ENCODE results near the gene MLLT10. TPM values are rescaled to one million over a fixed set of nuclear protein-coding genes. Genes with fewer than 3 reads are reported as not detected.

MLLT10 gene
- total RNA-seq, 1 experiment from 2014 or later = 45.2 TPM

DNA sequence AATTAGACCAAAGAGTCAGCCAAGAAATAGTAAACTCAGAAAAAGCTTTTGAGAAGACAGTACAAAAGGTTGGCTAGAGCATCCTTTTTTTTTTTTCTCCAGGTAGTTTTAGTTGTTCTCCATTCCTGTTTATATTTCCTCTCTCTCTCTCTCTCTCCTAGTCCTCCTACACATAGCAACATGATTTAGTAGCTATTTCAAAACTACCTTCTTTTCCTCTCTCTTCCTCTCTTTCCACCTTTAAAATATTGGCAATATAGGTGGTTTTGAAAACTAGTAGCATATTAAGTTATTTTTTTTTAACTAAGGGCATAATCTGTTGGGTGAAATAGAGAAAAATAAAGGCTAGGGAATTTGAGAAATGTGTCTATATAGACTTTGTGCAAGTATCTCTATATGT lies 13.5 kb upstream of the MLLT10 start:
- Histone ChIP-seq H3K36me3 (ENCODE audit: control insufficient read depth in 1 of 2, insufficient read depth in 2 of 2, low read length in 2 of 2) (no peaks in the 10 kb centered on the region), H3K9me3 (ENCODE audit: control insufficient read depth in 1 of 2, insufficient read depth in 1 of 2, low read depth in 1 of 2, low read length in 2 of 2) (no peaks in the 10 kb centered on the region), H3K9ac (ENCODE audit: low read length) (no peak overlapping the region), H2AFZ (ENCODE audit: low read depth, low read length, poor library complexity, severe bottlenecking) (no peak overlapping the region), H3K4me3 (replicated peaks in 1 of 2; ENCODE audit: low read depth in 1 of 2, low read length in 2 of 2) (no peak overlapping the region), H3K4me1 (ENCODE audit: control insufficient read depth in 1 of 2, insufficient read depth in 2 of 2, low read length in 2 of 2) (peaks cover 21 to 46% of the 10 kb centered on the region in 2 experiments), H3K79me2 (ENCODE audit: insufficient read depth, low read length) (no peaks in the 10 kb centered on the region), H3K9me2 (ENCODE audit: insufficient read depth) (no peaks in the 10 kb centered on the region), H4K20me1 (ENCODE audit: insufficient read depth) (no peaks in the 10 kb centered on the region), H3K27ac (ENCODE audit: low read depth, low read length) (no peak overlapping the region), H3K27me3 (ENCODE audit: insufficient read depth, low read length) (no peaks in the 10 kb centered on the region), H3K4me2 (ENCODE audit: low read length) (peak overlapping the region; percentile 34)
- TF ChIP-seq, protein P1, sequence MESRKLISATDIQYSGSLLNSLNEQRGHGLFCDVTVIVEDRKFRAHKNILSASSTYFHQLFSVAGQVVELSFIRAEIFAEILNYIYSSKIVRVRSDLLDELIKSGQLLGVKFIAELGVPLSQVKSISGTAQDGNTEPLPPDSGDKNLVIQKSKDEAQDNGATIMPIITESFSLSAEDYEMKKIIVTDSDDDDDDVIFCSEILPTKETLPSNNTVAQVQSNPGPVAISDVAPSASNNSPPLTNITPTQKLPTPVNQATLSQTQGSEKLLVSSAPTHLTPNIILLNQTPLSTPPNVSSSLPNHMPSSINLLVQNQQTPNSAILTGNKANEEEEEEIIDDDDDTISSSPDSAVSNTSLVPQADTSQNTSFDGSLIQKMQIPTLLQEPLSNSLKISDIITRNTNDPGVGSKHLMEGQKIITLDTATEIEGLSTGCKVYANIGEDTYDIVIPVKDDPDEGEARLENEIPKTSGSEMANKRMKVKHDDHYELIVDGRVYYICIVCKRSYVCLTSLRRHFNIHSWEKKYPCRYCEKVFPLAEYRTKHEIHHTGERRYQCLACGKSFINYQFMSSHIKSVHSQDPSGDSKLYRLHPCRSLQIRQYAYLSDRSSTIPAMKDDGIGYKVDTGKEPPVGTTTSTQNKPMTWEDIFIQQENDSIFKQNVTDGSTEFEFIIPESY (IDR thresholded peaks at IDR 0.05; ENCODE audit: extremely low read depth, insufficient replicate concordance, low read length) = no peak
- TF ChIP-seq ELF1 (IDR thresholded peaks at IDR 0.05; ENCODE audit: borderline replicate concordance, low read depth) (no peak), RAD21 (IDR thresholded peaks at IDR 0.05; ENCODE audit: low read depth) (no peak), CTCF (IDR thresholded peaks at IDR 0.05 in 2 of 3, conservative IDR thresholded peaks at IDR 0.05 in 1 of 3; ENCODE audit: borderline replicate concordance in 1 of 3, insufficient read depth in 1 of 3, low read depth in 2 of 3, low read length in 2 of 3) (no peak), EGR1 (IDR thresholded peaks at IDR 0.05; ENCODE audit: low read depth) (no peak), EZH2 (IDR thresholded peaks at IDR 0.05) (no peak), CBX3 (IDR thresholded peaks at IDR 0.05; ENCODE audit: low read depth) (no peak), POLR2A (IDR thresholded peaks at IDR 0.05; ENCODE audit: borderline replicate concordance, extremely low read depth, insufficient read depth, insufficient read length) (no peak), YY1 (IDR thresholded peaks at IDR 0.05; ENCODE audit: extremely low read depth, insufficient replicate concordance, low read depth, low read length) (no peak)
- TF ChIP-seq, protein P2, sequence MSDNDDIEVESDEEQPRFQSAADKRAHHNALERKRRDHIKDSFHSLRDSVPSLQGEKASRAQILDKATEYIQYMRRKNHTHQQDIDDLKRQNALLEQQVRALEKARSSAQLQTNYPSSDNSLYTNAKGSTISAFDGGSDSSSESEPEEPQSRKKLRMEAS (IDR thresholded peaks at IDR 0.05) = no peak
- ChIA-PET RAD21 (ENCODE audit: low non-redundant PET in 1 of 2, low total read pairs in 2 of 2, uncharacterized antibody in 2 of 2, unreplicated experiment in 2 of 2) (no interaction called here), POLR2A (interaction anchor here (0.8 kb wide), 1 partner anchor 24 kb away, joined by 4 read pairs; no protein-coding TSS in a partner anchor), CTCF (interaction anchor here (1.0 kb wide), 1 partner anchor 25 kb away, joined by 3 read pairs; no protein-coding TSS in a partner anchor)
- no peak for DNase-seq (ENCODE audit: low read depth, low spot score)
- ATAC-seq = no peak
- intact Hi-C loops (cut with micrococcal nuclease) = no loop called here
- no TSS peak for BruUV-seq (replicated peaks)
